Activated CD4-positive, alpha-beta T cell treated with anti-CD3 and anti-CD28 coated beads, Interleukin-2, Interleukin-4, amounts not matched to agents 100 ng/mL and 50 ng/mL, durations not matched to agents 16 hours and 8 hours (primary cell): ENCODE data around the gene TNP2.

Source experiments
- DNase-seq: peaks from one replicate; pipeline ENCODE4 v3.0.0-alpha.2; 2020; ENCODE audit warnings: low spot score

TNP2 gene

DNA sequence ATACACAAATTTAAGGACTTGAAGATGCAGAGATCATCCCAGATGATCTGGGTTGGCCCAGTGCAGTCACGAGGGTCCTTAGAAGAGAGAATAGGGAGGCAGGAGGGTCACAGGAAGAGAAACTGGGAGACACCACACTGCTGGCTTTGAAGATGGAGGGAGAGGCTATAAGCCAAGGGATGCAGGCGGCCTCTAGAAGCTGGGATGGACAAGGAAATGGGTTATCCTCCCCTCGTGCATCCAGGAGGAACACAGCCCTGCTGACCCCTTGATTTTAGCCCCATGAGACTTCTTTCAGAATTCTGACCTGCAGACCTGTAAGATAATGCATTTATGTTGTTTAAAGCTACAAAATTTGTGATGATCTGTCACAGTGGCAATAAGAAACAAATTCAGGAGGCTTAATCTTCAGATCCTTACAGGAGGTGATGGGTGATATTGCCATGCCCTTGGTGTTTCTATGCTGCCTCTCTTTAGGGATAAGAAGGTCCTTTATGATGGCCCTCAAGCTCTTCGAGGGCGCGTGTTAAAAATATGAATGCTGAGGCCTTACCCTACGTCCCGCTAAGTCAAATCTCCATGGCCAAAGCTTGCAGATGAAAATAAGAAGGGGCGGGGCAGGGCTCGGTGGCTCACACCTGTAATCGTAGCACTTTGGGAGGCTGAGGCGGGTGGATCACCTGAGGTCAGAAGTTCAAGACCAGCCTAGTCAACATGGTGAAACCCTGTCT, 8.6 kb upstream of the TNP2 start:
- DNase-seq, result no peak

DNA sequence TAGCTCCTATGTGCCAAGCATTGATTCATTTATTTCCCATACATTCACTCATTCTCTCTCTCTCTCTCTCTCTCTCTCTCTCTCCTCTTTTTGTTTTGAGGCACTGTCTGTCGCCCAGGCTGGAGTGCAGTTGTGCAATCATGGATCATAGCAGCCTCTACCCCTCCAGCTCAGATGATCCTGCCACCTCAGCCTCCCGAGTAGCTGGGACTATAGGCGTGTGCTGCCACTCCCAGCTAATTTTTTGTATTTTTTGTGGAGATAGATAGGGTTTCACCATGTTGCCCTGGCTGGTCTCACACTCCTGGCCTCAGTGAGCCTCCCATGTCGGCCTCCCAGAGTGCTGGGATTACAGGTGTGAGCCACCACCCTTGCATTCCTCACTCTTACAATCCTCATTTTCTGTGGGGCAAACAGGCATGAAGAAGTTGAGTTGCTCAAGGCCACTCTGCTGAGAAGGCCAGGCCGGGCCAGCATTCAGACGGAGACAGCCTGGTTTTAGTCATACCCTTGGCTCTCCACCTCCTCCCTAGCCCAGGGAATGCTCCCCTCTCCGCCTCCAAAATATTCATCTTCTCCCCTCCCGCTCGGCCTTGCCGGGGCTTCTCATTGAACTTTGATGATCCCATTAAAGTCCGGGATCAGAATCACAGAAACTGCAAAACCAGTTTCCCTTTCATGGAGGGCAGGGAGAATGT, 7.9 kb upstream of the TNP2 start:
- no peak for DNase-seq

DNA sequence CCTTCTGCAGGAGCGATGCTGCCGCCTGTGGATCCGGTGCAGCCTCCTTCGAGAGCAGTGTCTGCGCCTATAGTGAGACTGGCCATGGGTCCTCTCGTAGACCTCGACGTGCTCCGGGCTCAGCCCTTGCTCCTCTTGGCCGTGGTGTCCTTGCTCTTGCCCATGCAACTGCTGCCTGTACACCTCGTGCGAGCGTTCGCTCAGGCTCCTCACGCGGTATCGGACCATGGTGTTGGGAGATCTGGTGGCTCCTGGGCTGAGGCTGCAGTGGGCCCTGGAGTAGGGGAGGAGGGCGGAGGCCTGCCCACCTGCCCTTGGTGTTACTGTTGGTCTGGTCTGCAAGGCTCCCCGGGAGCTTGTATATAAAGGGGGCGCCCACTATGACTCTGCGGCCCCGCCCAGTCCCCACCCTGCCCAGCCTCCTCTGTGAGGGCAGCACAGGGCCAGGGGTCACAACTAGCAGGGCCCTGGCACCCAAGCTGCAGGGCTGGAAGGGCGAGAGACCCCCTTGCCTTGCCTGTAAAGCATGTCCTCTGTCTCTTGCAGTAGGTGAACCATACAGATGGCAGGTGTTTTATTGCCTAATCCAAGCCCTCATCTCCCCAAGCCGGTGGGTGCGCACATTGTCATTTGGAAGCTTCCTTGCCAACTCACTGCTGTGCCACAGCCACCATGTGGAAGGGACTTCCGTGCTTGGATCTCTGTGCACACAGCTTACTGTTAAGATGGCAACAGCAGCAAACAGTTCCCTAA, 7.2 kb upstream of the TNP2 start, which contains the start of gene PRM2:
Gene PRM2 (minus strand): TSS at position 338 of the 753 bp plus-strand sequence. CDS start 110 bp downstream, at position 228.
- no peak for DNase-seq

DNA sequence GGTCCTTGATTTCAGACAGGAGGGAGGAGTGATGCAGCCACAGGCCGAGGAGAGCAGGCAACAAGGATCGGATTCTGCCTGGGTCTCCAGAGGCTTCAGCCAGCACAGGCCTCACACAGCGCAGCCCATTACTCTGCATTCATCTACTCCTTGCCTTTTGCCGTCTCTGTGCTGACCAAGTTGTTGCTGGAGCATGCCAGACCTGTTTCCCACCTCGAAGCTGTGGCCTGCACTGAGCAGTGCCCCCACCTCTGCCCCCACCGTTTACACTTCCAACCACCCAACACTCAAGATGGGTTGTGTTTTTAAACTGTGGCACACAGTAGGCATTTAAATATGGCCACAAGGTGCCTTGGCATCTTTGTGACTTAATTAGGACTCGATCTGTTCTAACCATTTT, 5.8 kb upstream of the TNP2 start:
- DNase-seq, result no peak

DNA sequence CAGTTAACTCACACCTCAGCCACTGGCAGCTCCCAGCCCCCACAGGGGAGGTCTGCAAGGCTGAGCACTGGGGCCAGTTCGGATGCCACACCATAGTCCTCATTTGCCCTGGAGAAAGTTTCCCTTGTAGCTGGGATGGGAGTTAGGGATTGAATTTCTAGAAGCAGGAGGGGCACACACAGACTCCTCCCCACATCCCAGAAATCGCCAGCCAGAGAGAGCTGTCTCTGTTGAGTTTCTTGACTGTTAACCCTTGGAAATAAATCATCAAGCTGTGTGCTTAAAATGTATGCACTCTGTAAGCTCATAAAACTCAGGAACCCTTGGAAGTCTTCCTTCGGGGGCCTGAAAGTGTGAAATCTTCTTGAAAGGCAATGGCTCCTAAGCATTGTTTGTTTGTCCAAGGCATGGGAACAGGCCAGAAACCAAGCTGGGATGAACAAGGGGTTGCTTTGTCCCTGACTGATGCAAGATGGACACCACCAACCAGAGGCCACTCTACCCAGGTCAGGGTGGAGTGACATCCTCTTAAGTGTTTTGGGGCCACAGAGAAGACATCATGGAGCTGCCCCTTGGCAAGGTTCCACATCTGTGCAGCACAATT, 4.7 kb upstream of the TNP2 start:
- DNase-seq, result no peak

DNA sequence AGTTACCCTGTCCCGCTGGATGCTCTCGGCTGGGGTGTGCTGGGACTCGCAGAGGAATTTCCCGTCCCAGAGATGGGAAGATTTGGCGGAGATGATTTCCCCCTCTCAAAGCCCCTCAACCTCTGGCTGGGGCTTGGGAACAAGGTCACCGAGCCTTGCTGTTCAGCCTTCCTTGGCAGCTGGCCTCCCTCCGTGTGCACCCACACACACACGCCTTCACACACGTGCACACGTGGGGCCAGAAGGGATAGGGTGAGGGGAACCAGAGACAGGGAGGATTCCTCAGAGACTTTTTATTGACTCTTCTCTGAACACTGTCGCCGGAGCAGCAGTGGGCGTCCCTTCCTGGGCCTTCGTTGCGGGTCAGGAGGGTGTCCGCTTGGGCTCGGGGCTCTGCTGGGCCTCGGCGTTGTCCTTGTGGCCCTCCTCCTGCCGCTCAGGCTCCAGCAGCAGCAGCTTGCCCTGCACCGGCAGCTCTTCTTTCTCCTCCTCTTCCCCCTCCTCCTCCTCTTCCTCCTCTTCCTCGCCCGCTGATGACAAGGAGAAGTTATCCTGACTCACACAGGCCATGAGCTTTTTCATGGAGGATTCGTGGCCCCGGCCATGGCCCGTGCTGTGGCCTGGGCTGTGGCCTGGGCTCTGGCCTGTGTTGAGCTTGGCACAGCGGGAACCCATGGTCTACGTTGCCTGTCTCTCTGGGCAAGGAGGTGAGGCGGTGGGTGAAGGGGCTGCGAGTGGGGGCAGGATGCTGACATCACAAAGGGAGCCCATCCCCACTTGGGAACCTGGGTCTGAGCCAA, 4.0 kb upstream of the TNP2 start, which contains the start of gene PRM3:
Gene PRM3 (minus strand): TSS at position 709 of the 800 bp plus-strand sequence. CDS start 34 bp downstream, at position 675.
- no peak for DNase-seq

DNA sequence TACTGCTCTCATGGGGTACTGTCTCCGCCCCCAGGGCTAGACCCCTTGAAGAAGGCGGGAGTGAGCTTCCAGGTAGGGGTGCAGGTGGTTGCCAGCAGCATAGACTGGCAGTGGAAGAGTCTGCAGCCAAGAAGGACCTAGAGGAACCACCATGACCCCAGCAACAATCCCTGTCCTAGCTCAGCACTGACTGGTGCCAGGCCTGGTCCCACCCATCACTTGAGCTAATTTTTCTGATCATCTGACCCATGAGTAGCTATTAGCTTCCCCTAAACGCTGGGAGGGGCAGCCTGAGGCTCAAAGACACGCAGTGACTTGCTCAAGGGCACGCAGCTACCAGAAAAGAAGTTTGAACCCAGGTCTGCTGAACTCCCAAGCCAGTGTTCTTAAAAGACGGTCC, 3.4 kb upstream of the TNP2 start:
- no peak for DNase-seq

DNA sequence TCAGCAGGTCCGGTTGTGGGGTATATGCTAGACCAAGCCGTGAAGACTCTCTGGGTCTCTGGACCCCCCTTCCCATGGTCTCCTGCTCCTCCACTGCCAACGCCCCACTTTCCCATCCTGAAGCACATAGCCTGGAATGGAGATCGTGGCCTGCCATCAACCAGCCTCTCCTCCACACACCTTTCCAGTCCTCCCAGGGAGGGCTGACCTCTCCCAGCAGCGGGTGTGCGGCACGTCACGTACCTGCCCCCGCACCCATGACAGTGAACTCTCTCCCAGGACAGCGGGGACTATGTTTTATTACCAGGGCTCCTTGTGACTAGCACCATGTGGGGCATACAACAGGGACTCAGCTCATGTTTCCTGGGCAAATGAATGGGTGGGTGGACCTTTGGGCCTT, 2.5 kb upstream of the TNP2 start:
- no peak for DNase-seq

DNA sequence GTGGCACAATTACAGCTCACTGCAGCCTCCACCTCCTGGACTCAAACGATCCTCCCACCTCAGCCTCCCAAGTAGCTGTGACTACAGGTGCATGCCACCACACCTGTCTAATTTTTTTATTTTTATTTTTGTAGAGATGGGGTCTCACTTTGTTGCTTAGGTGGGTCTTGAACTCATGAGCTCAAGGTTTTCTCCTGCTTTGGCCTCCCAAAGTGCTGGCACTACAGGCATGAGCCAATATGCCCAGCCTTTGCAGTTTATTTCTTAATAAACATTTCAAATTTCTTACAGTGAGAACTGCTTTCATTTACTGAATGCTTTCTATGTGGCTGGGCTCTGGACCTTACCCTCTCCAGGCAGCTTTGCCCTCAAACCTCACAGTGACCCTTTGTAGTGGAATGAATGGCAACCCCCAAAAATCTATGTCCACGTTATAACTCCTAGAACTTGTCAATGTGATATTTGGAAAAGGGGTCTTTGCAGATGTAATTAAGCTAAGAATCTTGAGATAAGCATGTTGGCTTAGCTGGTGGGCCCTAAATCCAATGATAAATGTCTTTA, 1.6 kb upstream of the TNP2 start:
- no peak for DNase-seq

DNA sequence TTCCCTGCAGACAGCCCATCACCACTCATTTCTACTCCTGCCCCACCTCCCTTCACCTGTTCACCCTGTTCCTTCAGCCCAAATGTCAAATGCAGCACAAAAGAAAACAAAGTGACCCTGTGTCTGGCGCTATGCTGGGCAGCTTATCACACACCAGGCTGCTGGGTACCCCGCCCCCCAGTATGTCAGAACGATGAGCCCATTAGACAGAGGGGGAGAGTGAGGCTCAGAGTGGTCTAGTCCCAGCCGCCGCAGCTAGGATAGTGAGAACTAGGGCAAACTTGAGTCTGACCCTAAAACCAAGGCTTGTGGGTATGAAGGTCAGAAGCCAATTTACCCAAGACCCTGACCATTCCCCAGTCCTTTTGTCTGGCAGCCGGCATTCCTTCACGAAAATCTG, 4.0 kb downstream of the TNP2 start:
- DNase-seq, result no peak

DNA sequence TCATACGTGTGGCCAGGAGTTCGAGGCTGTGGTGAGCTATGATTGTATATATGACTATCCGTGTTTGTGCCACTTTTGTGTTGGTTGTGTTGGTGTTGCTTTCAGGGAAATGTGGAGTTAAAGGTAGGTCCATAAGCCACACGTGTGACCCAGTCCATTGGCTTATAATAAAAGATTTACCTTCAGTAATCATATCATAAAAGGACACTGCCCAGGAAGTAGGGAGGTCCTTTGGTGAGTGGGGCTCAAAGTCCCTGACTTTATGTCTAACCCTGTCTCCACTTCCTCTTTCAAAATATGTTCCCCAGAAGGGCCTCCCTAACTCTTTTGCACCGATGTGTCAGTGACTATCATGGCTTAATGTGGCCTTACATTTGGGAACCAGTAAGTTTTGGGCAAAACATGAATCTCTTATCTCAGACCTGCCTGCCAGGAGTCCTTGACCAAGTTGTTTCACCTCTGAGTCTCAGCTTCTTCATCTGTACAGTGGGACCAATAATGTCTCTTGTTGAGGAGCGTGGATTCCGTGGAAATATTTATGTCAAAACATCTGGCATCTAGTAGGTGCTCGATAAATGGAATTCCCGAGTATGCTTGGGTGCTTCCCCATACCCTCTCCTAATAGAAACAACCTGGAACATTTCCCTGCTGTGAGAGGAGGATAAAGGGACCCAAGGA, 4.8 kb downstream of the TNP2 start:
- no peak for DNase-seq

DNA sequence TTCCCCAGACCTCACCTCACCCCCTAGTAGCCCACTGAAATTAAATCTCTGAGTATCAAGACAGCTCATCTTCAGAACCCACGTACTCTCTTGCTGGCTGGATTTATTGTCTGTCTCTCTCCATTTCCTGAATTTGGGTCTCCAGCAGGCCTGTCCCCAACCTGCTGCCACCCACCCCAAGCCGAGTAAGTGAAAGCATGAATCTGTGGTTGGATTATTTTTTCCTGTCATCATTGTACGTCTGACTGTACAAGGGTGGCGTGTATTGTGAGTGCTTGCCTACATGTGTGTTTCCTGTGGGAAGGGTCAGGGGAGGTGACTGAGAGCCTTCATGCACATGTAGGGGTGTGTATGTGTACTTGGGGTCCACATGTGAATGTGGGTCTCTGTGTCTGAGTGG, 5.4 kb downstream of the TNP2 start:
- peak; percentile 77 for DNase-seq

DNA sequence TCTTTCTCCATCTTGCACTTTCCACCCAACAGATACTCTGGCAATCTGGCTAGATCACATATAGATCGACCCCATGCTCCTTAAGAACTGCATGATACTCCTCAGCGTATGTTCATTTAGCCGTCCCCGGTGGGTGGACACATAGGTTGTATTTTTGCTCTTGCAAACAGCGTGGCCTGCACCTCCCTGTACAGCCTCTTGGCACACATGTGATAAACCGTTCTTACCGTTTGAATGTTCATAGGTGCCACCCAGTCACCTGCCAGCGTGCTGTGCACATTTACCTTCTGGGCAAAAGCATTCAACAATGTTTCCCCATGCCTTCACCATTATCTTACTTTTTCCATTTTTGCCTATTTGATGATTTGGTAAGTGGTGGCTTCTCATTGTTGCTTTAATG, 6.2 kb downstream of the TNP2 start:
- no peak for DNase-seq

DNA sequence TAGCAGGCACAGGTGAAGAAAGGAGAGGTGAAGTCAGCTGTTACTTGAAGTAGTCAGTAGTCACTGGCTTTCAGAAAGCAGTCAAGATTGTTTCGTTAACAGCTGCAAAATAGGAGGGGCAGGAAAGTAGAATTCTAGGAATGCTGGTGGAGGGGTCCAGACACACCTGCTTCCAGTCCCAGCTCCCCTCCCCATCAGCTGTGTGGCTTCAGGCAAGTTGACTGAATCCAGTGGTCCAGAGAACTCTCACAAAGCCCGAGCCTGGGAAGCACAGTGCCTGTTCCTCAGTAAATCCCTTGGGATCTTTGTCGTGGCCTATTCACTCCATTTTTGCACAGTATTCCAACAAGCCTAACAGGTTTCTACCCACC, 8.5 kb downstream of the TNP2 start:
- DNase-seq, result no peak

DNA sequence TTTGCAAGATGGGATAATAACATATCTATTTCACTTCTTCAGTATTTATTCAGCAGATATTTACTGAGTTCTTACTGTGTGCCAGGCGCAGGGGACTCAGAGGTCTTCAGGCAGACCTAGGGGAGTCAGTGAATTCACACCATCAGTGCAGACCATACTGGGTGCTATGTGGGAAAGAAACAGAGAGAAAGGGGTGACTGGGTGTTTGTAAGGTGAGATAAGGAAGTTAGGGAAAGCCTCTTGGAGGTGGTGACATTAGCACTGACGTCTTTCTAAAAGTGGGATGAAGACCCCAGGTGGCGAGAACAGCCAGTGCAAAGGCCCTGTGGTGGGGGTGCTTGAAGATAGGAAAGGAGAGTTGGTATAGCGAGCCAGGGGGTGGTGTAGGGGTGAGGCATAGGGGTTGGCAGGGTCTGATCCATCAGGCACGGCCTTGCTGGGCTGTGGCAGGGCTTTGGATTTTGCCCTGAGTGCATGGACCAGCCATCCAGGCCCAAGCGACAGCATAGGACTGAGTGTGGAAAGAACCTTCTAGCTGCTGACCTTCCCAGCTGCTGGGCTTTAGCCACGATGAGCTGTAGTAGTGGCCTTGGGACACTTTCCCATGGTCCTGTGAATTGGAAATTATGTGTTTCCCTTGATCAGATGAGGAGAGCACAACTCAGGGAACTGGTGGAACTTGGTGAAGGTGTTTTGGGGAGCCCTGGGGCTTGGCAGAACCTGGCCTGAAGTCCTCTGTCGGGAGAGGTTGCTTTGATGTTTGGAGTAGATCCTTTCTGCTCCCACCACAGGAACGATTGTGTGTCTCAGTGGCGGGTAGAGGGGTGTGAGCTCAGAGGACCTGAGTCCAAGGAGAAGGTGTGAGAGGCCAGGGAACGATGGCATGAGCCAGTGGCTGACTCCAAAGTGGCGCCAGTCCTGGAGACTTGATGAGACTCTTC, 9.2 kb downstream of the TNP2 start:
- no peak for DNase-seq

DNA sequence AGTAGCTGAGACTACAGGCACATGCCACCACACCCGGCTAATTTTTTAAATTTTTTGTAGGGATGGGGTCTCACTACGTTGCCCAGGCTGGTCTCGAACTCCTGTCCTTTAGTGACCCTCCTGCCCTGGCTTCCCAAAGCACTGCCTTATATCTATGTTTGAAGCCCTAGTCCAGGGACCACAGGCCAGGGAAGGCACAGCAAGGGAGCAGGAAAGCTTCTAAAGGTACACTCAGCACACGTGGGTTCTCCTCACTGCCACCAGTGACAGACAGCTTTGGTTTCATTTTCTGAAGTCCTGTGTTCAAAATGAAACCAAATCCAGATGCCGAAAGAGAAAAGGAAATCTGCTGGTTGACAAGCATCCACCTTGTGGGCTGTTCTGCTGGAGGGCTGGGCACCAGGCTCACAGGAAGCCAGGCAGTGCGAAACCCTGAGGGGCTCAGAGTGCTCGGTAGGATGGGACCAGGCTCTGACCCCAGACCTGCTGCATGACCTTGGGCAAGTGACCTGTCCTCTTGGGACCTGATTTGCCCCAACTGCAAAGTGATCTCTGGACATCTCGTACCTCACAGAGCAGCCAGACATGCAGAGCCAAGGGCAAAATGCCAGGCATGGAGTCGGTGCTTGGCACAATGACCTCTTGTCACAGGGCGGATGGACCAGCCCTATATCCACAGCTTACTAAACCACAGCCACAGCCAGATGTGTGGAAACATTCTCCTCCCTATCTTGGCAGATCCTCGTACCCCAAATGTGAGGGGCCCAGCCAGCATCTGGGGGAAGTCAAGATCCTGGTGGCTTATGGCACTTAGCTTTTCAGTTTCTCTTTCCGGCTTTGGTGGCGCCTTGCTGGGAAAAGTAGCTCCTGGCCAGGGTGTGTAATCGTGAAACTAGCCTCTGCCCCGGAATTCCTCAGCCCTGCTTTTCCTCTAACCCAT, 10.3 kb downstream of the TNP2 start:
- DNase-seq, result peak; percentile 83

DNA sequence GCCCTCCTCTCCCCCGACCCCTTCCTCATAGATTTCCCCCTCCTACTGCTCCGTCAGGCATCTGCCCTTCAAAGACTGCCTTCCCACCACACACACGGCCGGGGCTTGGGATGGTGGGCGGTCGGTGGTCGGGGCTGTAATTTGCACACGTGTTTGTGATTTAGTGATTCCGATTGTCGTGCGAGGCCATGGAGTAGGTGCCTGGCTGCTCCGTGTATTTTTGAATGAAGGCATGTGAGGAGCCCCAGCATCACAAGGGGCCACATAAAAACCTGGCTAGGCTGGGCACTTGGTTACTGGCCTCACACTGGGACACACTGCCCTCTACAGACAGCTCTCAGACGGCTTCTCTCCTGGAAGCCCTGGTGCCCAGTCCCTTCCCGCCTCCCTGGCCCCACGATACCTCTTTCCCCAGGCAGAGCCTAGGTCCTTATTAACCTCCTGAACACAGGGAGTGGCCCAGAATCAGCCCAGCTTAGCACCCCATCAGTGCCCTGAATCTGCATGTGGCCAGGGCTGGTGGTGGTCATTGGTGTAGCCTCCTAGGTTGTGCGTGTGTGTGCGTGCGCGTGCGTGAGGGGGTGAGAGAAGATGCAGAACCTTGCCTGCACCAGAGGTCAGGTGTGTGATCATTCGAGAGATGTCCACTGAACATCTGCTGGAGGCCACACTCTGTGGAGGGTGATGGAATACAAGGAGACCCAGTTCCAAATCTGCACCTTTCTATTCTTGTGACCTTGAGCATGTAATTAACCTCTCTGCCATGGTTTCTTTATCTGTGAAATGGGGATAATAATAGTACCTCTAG, 11.8 kb downstream of the TNP2 start:
- DNase-seq, result peak; percentile 79
